A549 (cell line): ENCODE data around the gene ST8SIA2. TPM values are rescaled to one million over a fixed set of nuclear protein-coding genes. Genes with fewer than 3 reads are reported as not detected.

ENCODE experiments used
- ATAC-seq, 2 experiments: fragments of 200-7000 bp in 1 of 2; fragments of >200 bp in 1 of 2; cut with Nextera tagmentation in 1 of 2; cut with Tn5 transposase in 1 of 2; 3 replicates each; pipeline versions ENCODE4 v1.8.0 to v1.9.1; 2018 to 2020; ENCODE audit warnings: mild to moderate bottlenecking in 1 of 2, moderate library complexity in 1 of 2
- CTCF ChIA-PET: fragments of 300-600 bp; sonication (Branson Sonifier 250); formaldehyde crosslinking; extraction: SDS; loops from one replicate; lab custom pipeline; 2021; ENCODE audit warnings: antibody characterized with exemption, inconsistent platforms; lab: Yijun Ruan, JAX
- POLR2A ChIA-PET: fragments of 350-600 bp; formaldehyde crosslinking; extraction: SDS; loops from one replicate; lab custom pipeline; 2021; ENCODE audit warnings: antibody characterized with exemption, inconsistent platforms; lab: Yijun Ruan, JAX
- DNase-seq, 2 experiments: peaks; one replicate each; pipeline versions ENCODE4 v3.0.0 to v3.0.0-alpha.2; 2011 to 2016; ENCODE audit warnings: low read depth in 1 of 2, low spot score in 1 of 2
- FAIRE-seq: peaks from 2 replicates; lab custom pipeline; 2011; peaks lifted over from hg19 to GRCh38; lab: Jason Lieb, UNC
- H3K27ac ChIP-seq, 2 experiments: fragments of >200 bp; sonication (Bioruptor Twin); formaldehyde crosslinking; 3 replicates each; pipeline ENCODE4 v1.5.1; 2016 to 2017
- H3K4me1 ChIP-seq: fragments of >200 bp; sonication (Bioruptor Twin); formaldehyde crosslinking; 3 replicates; pipeline ENCODE4 v1.6.1; 2016
- H3K4me2 ChIP-seq: fragments of >200 bp; sonication (Bioruptor Twin); formaldehyde crosslinking; 3 replicates; pipeline ENCODE4 v1.6.1; 2016
- H3K4me3 ChIP-seq: fragments of >200 bp; sonication (Bioruptor Twin); formaldehyde crosslinking; 3 replicates; pipeline ENCODE4 v1.5.1; 2016
- H3K9me3 ChIP-seq: fragments of >200 bp; sonication (Bioruptor Twin); formaldehyde crosslinking; 3 replicates; pipeline ENCODE4 v1.6.1; 2016
- BHLHE40 ChIP-seq: IDR thresholded peaks from 2 replicates; pipeline ENCODE4 v1.6.1; 2012; ENCODE audit warnings: low read depth, low read length, inconsistent platforms
- CBX2 ChIP-seq: fragments of 200-600 bp; sonication (generic); IDR thresholded peaks from 2 replicates; pipeline ENCODE4 v1.6.1; 2016; ENCODE audit warnings: low read depth, mild to moderate bottlenecking, borderline replicate concordance
- CBX8 ChIP-seq: fragments of 200-600 bp; sonication (generic); IDR thresholded peaks from 2 replicates; pipeline ENCODE4 v1.6.1; 2016
- CHD2 ChIP-seq: fragments of 150-350 bp; IDR thresholded peaks from 2 replicates; pipeline ENCODE4 v1.6.1; 2014; ENCODE audit warnings: low read length; ENCODE audit not compliant: partially characterized antibody
- CHD4 ChIP-seq: fragments of 200-600 bp; sonication (generic); IDR thresholded peaks from 2 replicates; pipeline ENCODE4 v1.6.1; 2016; ENCODE audit warnings: antibody characterized with exemption, mild to moderate bottlenecking, borderline replicate concordance
- E2F6 ChIP-seq: IDR thresholded peaks from 2 replicates; pipeline ENCODE4 v1.6.1; 2012; ENCODE audit warnings: low read depth, borderline replicate concordance
- EHMT2 ChIP-seq: fragments of 200-600 bp; sonication (generic); IDR thresholded peaks from 2 replicates; pipeline ENCODE4 v1.6.1; 2016; ENCODE audit warnings: antibody characterized with exemption, low read depth, mild to moderate bottlenecking, moderate library complexity
- ESRRA ChIP-seq: fragments of 150-350 bp; IDR thresholded peaks from 2 replicates; pipeline ENCODE4 v1.6.1; 2014; ENCODE audit warnings: mild to moderate bottlenecking, low read length, borderline replicate concordance
- FOSB ChIP-seq: fragments of 250-450 bp; sonication (Bioruptor Pico); IDR thresholded peaks from 2 replicates; pipeline ENCODE4 v1.5.0; 2020; ENCODE audit warnings: mild to moderate bottlenecking, moderate library complexity
- FOSL2 ChIP-seq, 2 experiments: fragments of 450-650 bp in 1 of 2; fragments of >200 bp in 1 of 2; sonication (Bioruptor Twin) in 1 of 2; formaldehyde crosslinking; IDR thresholded peaks; 2 replicates each; pipeline versions ENCODE4 v1.5.0 to v1.6.1; 2016 to 2020; ENCODE audit warnings: mild to moderate bottlenecking in 1 of 2, moderate library complexity in 1 of 2
- GATA3 ChIP-seq: IDR thresholded peaks from 2 replicates; pipeline ENCODE4 v1.6.1; 2012; ENCODE audit warnings: borderline replicate concordance
- HOXB13 ChIP-seq: fragments of 250-450 bp; sonication (Bioruptor Pico); IDR thresholded peaks from 2 replicates; pipeline ENCODE4 v1.5.0; 2020; ENCODE audit warnings: low read depth, mild to moderate bottlenecking, moderate library complexity
- JUN ChIP-seq, 2 experiments: fragments of >200 bp; sonication (Bioruptor Twin); formaldehyde crosslinking; IDR thresholded peaks; 2 replicates in 1 of 2; 3 replicates in 1 of 2; pipeline ENCODE4 v1.6.1; 2016 to 2017
- MAFK ChIP-seq: fragments of 450-650 bp; IDR thresholded peaks from 2 replicates; pipeline ENCODE4 v1.6.1; 2014; ENCODE audit not compliant: partially characterized antibody
- NPAS2 ChIP-seq: fragments of 250-450 bp; sonication (Bioruptor Pico); IDR thresholded peaks from 2 replicates; pipeline ENCODE4 v1.8.0; 2022; ENCODE audit warnings: mild to moderate bottlenecking, moderate library complexity, borderline replicate concordance
- NR3C1 ChIP-seq: fragments of >200 bp; sonication (Bioruptor Twin); formaldehyde crosslinking; IDR thresholded peaks from 3 replicates; pipeline ENCODE4 v1.6.1; 2017
- RNF2 ChIP-seq: fragments of 200-600 bp; sonication (generic); IDR thresholded peaks from 2 replicates; pipeline ENCODE4 v1.6.1; 2016; ENCODE audit warnings: low read depth, mild to moderate bottlenecking, antibody characterized with exemption, moderate library complexity, borderline replicate concordance
- SMC3 ChIP-seq: fragments of >200 bp; sonication (Bioruptor Twin); formaldehyde crosslinking; IDR thresholded peaks from 3 replicates; pipeline ENCODE4 v1.6.1; 2018; ENCODE audit warnings: inconsistent platforms
- SREBF2 ChIP-seq: fragments of 450-650 bp; IDR thresholded peaks from 2 replicates; pipeline ENCODE4 v1.6.1; 2014; ENCODE audit warnings: mild to moderate bottlenecking, moderate library complexity
- USF2 ChIP-seq: fragments of 450-650 bp; IDR thresholded peaks from 2 replicates; pipeline ENCODE4 v1.6.1; 2014; ENCODE audit warnings: antibody characterized with exemption
- ZC3H11A ChIP-seq: fragments of 450-650 bp; IDR thresholded peaks from 2 replicates; pipeline ENCODE4 v1.6.1; 2014; ENCODE audit warnings: antibody characterized with exemption, mild to moderate bottlenecking
- ZFP36 ChIP-seq: fragments of 450-650 bp; IDR thresholded peaks from 2 replicates; pipeline ENCODE4 v1.6.1; 2014; ENCODE audit warnings: borderline replicate concordance; ENCODE audit not compliant: partially characterized antibody
- ZNF302 ChIP-seq: fragments of 250-450 bp; sonication (Bioruptor Pico); IDR thresholded peaks from 2 replicates; pipeline ENCODE4 v1.9.0; 2021; ENCODE audit warnings: inconsistent platforms, mild to moderate bottlenecking, moderate library complexity
- ZSCAN20 ChIP-seq: fragments of 250-450 bp; sonication (Bioruptor Pico); IDR thresholded peaks from 2 replicates; pipeline ENCODE4 v1.8.0; 2022; ENCODE audit warnings: mild to moderate bottlenecking, moderate library complexity
- WGBS: methylation state at CpG from one replicate; pipeline ENCODE4 v1.1.6; 2017; ENCODE audit errors: missing lambda C conversion rate; 5-methylcytosine and 5-hydroxymethylcytosine counted together
- polyA plus RNA-seq, 4 experiments: library from polyadenylated mRNA; depleted of rRNA in 3 of 4; stranded (reverse); fragments of >200 nt; fragmentation: RNase III in 1 of 4; extraction: RNeasy Plus Mini Kit Qiagen cat#74134 plus additional on column Dnase treatment in 1 of 4; gene quantifications; 2 replicates in 3 of 4; 3 replicates in 1 of 4; pipeline ENCODE4 v1.2.3, GENCODE V29; 2011 to 2017
- TF ChIP-seq, protein P1 (sequence below): fragments of 250-450 bp; sonication (Bioruptor Pico); IDR thresholded peaks from 2 replicates; pipeline ENCODE4 v1.5.0; 2020; ENCODE audit warnings: low read depth, mild to moderate bottlenecking, moderate library complexity
- TF ChIP-seq, protein P2 (sequence below): fragments of 250-450 bp; sonication (Bioruptor Pico); IDR thresholded peaks from 2 replicates; pipeline ENCODE4 v1.5.0; 2021; ENCODE audit warnings: mild to moderate bottlenecking, moderate library complexity, borderline replicate concordance
- TF ChIP-seq, protein P3 (sequence below): IDR thresholded peaks from 2 replicates; pipeline ENCODE4 v1.6.1; 2012

Gene ST8SIA2
- polyA plus RNA-seq, 2 of the 4 experiments (the other 2 are of a cell fraction): 0.22 to 0.41 TPM

DNA sequence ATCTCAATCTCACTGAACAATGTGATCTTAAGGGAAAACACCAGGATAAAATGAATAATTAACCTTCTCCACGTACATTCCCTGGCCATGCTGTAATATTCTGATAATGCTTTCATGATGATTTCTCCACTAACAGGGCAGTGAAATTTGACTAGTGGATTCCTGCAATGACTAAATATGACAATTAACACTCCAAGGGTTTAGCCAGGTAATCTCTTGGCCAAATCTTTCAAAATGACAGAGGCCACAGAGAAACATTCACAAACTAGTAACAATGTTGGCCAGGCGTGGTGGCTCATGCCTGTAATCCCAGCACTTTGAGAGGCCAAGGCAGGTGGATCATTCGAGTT is 31.7 kb upstream of the ST8SIA2 start:
- ATAC-seq (no peak), FAIRE-seq (no peak), DNase-seq (no peak)
- Histone ChIP-seq H3K4me1 (peaks cover 8% of the 10 kb centered on the region; the same call in 2 of the 3 replicates), H3K4me3 (no peak overlapping the region), H3K4me2 (no peak overlapping the region), H3K27ac (no peak overlapping the region), H3K9me3 (peaks cover 4% of the 10 kb centered on the region; the same call in 1 of the 3 replicates)
- POLR2A ChIA-PET: no interaction called here
- TF ChIP-seq FOSB (CRISPR knock-in tag): no peak
- no peak for TF ChIP-seq CBX8
- no peak for TF ChIP-seq RNF2
- no peak for TF ChIP-seq NR3C1
- no peak for TF ChIP-seq SREBF2
- no peak for TF ChIP-seq FOSL2 (IDR thresholded peaks at IDR 0.05)
- no peak for TF ChIP-seq FOSL2 (CRISPR knock-in tag; IDR thresholded peaks at IDR 0.05)
- TF ChIP-seq, protein P1, sequence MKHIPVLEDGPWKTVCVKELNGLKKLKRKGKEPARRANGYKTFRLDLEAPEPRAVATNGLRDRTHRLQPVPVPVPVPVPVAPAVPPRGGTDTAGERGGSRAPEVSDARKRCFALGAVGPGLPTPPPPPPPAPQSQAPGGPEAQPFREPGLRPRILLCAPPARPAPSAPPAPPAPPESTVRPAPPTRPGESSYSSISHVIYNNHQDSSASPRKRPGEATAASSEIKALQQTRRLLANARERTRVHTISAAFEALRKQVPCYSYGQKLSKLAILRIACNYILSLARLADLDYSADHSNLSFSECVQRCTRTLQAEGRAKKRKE (CRISPR knock-in tag): no peak
- no peak for TF ChIP-seq USF2
- TF ChIP-seq, protein P2, sequence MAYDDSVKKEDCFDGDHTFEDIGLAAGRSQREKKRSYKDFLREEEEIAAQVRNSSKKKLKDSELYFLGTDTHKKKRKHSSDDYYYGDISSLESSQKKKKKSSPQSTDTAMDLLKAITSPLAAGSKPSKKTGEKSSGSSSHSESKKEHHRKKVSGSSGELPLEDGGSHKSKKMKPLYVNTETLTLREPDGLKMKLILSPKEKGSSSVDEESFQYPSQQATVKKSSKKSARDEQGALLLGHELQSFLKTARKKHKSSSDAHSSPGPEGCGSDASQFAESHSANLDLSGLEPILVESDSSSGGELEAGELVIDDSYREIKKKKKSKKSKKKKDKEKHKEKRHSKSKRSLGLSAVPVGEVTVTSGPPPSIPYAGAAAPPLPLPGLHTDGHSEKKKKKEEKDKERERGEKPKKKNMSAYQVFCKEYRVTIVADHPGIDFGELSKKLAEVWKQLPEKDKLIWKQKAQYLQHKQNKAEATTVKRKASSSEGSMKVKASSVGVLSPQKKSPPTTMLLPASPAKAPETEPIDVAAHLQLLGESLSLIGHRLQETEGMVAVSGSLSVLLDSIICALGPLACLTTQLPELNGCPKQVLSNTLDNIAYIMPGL: no peak
- no peak for TF ChIP-seq CBX2
- TF ChIP-seq, protein P3, sequence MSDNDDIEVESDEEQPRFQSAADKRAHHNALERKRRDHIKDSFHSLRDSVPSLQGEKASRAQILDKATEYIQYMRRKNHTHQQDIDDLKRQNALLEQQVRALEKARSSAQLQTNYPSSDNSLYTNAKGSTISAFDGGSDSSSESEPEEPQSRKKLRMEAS: no peak
- no peak for TF ChIP-seq JUN (IDR thresholded peaks at IDR 0.05)
- no peak for TF ChIP-seq SMC3
- TF ChIP-seq NPAS2 (CRISPR knock-in tag): no peak
- TF ChIP-seq E2F6: no peak
- TF ChIP-seq ESRRA: no peak
- CTCF ChIA-PET: no interaction called here
- WGBS: 11% methylated on average over 3 of the region's 3 CpGs

GRCh38 chr15:92365084-92365483 is 28.6 kb upstream of the ST8SIA2 start:
- Histone ChIP-seq H3K9me3 (no peaks in the 10 kb centered on the region; the same call in 2 of the 3 replicates), H3K4me3 (no peak overlapping the region), H3K4me2 (peak overlapping the region; percentile 54), H3K27ac (no peak overlapping the region), H3K4me1 (peaks cover 8% of the 10 kb centered on the region; the same call in 2 of the 3 replicates)
- DNase-seq: no peak
- FAIRE-seq: no peak
- ChIA-PET POLR2A (no interaction called here), CTCF (interaction anchor here (1.0 kb wide), 1 partner anchor 15 kb away, joined by 3 read pairs; no protein-coding TSS in a partner anchor)
- 2% methylated on average over 6 of the region's 6 CpGs for WGBS
- peak; percentile 28 to 66; a peak in 4 of 6 replicates for ATAC-seq
- 0 out of 2 replicates have a peak, but pooled peaks have one; percentile 10 for TF ChIP-seq FOSL2 (IDR thresholded peaks at IDR 0.05)
- no peak for TF ChIP-seq FOSL2 (CRISPR knock-in tag; IDR thresholded peaks at IDR 0.05)
- TF ChIP-seq HOXB13 (CRISPR knock-in tag): no peak

- CTCF ChIA-PET: interaction anchor here (1.0 kb wide), 1 partner anchor 16 kb away, joined by 3 read pairs; no protein-coding TSS in a partner anchor
- TF ChIP-seq NR3C1 (no peak), ZNF302 (CRISPR knock-in tag) (no peak), CHD4 (no peak), ZFP36 (no peak), FOSB (CRISPR knock-in tag) (no peak), MAFK (no peak), EHMT2 (no peak), BHLHE40 (no peak), ZSCAN20 (no peak), GATA3 (no peak), CHD2 (no peak), CBX8 (no peak), ZC3H11A (no peak)
- TF ChIP-seq, protein P3: no peak
Observed at GRCh38 chr15:92365906-92366305, 27.8 kb upstream of the ST8SIA2 start.

More at GRCh38 chr15:92365906-92366305, 27.8 kb upstream of the ST8SIA2 start:
- no peak overlapping the region for H3K27ac ChIP-seq
- H3K4me2 ChIP-seq: no peak overlapping the region
- POLR2A ChIA-PET: no interaction called here
- FAIRE-seq (no peak), ATAC-seq (no peak), DNase-seq (no peak)
- WGBS: 49% methylated on average over 3 of the region's 3 CpGs
- H3K4me3 ChIP-seq: no peak overlapping the region
- peaks cover 8% of the 10 kb centered on the region; the same call in 2 of the 3 replicates for H3K4me1 ChIP-seq
- H3K9me3 ChIP-seq: no peaks in the 10 kb centered on the region; the same call in 2 of the 3 replicates
